Epidermal melanocyte (primary cell): ENCODE measurements around the gene MARCKSL1.

Experiments used
- DNase-seq: peaks from one replicate; pipeline ENCODE4 v3.0.0; 2011; ENCODE audit warnings: low spot score; ENCODE audit not compliant: insufficient read length

The MARCKSL1 gene

GRCh38 chr1:32352831-32353383, 16.9 kb upstream of the MARCKSL1 start:
- DNase-seq = no peak

GRCh38 chr1:32352239-32352745, 16.3 kb upstream of the MARCKSL1 start:
- no peak for DNase-seq

GRCh38 chr1:32351399-32352238, 15.6 kb upstream of the MARCKSL1 start:
- peak; percentile 79 for DNase-seq

DNA sequence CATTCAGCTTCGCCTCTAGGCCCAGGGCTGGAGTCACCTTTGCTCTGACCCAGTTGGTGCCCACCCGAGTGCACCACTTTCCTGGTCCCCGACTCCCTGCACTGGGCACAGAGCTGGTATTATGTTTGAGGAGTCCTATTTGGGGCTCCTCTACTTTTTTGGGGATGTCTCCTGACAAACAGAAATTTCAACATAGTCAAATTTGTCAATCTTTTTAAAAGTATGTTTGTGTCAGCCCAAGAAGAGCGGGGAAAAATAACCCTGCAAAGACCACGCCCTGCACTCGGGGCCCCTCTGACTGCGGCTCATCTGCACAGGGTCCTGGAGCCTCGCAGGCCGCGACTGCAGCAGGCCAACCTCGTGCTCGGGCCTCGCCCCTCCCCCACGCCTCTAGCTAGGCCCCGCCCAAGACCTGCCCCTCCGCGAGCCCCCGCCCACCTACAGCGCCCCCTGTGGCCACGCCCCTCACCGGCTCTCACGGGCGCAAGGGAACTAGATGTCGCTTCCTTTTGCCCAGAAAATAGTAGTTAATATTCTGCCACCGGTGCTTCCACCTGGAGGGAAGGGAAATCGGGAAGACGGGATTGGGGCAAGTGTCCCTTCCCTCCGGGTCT, 14.9 kb upstream of the MARCKSL1 start:
- DNase-seq = no peak

GRCh38 chr1:32349211-32349708, 13.2 kb upstream of the MARCKSL1 start:
- peak; percentile 50 for DNase-seq

DNA sequence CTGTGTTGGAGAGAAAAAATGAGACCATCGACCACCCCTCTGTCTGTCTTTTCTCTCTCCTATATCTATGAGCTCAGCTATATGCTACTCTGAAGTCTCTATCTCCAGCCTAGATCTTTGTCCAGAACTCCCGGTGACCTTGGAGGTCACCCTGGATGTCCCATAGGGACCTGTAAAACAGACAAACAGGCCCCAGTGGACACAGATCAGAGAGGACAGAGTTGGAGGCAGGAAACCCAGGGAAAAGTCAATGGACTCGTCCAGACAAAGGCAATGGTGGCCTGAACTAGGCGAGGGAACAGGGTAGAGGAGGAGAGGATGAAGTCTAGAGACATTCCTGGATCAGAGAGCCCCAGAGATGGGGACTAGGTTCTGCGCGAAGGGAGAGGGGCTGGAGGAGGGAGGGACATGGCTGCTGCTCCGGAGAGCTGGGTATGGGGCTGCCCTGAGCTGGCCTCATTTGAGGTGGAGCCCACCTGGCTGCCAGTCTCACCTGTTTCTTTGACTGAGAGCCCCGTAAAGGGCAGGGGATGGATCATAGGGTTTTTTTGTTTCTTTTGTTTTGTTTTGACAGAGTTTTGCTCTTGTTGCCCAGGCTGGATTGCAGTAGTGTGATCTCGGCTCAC, 10.6 kb upstream of the MARCKSL1 start:
- no peak for DNase-seq

- no peak for DNase-seq
Measured at GRCh38 chr1:32345289-32345827, 9.3 kb upstream of the MARCKSL1 start.

DNA sequence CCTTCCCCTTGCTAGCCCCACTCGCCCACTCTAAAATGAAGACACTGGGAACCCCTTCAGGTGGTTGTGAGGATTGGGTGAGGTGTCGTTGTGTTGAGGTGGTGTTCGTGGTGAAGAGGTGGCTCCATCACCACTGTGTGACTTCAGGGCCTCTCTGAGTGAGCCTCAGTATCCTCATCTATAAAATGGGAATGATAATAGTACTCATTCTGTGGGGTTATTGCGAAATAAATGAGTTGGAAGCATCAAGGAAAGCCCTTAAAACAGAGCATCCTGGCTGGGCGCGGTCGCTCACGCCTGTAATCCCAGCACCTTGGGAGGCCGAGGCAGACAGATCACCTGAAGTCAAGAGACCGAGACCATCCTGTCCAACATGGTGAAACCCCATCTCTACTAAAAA, 6.7 kb upstream of the MARCKSL1 start:
- no peak for DNase-seq

- no peak for DNase-seq
Measured at GRCh38 chr1:32341971-32342370, 5.9 kb upstream of the MARCKSL1 start.

DNA sequence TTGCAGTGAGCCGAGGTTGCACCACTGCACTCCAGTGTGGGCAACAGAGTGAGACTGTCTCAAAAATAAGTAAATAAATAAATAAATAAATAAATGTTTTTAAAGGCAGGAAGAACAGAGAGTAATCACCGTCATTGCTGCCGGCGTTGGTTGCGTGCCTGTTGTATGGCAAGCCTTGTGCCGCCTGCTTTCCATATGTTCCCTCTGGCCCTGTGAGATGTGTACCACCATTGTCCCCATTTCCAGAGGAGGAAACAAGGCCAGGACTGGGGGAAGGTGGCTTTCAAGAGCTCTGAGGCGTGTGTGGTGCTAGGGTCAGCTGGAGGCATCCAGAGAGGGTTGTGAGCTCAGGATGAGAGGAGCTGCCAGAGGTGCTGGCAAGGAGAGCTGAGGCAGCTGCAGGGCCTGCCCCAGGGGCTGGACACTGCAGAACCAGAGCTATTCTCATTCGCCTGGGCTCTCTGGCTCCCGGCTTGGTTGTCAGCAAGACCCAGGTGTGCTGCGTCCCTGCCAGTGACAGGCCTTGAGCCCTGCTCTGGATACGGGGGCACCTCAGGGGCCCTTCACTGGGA, 5.2 kb upstream of the MARCKSL1 start:
- no peak for DNase-seq

DNA sequence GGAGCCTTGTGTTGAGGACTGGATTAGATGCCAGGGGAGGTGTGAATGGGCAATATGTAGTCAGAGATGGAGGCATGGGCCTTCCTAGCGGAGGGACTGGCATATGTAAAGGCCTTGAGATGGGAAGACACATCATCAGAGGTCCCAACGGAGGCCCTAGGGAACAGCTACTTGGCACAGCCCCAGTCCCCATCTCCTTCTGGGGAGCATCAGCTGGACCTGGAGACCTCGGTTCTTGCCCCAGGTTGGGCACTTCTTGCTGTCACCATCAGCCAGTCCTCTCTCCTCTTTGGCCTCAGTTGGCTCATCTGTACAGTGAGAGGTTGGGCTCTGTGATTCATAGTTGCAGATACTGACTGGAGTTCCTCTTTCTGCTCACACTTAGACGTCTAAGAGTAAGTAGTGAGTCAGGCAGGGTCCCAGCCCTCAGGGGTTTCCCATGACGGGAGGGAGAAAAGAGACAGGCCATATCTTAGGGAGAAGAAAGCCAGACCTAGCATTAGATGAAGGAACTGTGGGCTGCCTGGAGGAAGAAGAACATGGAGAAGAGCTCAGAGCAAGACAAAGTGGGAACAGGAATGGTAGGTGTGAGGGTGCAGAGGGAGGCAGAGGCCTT, 3.4 kb upstream of the MARCKSL1 start:
- no peak for DNase-seq

DNA sequence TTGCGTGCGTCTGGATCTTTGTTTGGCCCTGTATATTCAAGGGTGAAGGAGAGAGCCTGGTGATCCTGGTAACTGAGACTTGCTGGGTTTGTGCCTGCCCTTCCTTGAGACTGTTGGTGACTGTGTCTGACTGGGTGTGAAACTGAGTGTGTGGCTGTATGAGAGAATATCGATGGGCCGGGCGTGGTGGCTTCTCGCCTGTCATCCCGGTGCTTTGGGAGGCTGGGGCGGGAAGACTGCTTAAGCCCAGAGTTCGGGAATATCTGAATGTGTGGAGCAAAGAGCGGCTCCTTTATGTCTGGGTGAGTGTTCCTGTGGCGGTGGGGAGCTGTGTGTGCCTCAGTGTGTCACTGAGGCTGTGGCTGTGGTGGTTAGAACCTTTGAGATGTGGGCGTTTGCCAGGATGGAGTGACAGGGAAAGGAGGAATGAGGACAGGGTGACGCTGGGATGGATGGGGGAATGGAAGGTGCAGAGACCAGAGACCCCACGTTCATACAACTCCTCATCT, 2.7 kb upstream of the MARCKSL1 start:
- no peak for DNase-seq

GRCh38 chr1:32337855-32338636, 2.0 kb upstream of the MARCKSL1 start:
- DNase-seq = peak; percentile 59

DNA sequence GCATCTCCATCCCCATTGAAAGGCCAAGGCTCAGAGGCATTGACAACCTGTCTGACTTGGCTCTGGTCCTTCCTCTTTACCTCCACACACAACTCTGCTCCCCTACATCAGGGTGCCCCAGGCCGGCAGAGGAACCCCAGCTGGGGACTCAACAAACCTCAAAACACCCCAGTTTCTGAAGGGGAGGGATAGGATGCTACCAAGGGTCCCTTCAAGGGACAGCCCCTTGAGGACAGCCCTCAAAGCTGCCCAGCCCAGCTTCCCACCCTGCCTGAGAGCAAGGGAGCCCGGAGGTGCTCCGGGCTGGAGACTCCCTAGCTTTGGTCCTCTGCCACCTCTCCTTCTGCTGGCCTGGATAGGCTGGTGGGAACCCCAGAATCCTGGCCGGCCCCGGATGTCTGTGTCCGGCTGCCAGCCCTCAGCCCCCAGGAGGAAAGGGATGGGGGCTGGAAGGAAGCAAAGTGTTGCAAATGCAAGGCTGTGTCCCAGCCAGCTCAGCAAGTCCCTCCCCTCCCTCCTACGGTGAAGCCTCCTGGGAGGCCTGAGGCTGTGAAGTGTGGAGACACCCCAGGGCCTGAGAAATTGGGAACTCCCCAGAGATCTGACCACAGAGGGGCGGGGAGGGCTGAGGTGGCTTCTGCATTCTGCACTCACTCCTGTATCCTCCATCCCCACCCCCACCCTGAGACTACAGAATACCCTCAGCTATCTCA, 1.1 kb upstream of the MARCKSL1 start:
- DNase-seq = no peak

GRCh38 chr1:32336591-32336932, 529 bp upstream of the MARCKSL1 start:
- DNase-seq = no peak

- DNase-seq = no peak
Measured at GRCh38 chr1:32335535-32335789, 571 bp downstream of the MARCKSL1 start.

DNA sequence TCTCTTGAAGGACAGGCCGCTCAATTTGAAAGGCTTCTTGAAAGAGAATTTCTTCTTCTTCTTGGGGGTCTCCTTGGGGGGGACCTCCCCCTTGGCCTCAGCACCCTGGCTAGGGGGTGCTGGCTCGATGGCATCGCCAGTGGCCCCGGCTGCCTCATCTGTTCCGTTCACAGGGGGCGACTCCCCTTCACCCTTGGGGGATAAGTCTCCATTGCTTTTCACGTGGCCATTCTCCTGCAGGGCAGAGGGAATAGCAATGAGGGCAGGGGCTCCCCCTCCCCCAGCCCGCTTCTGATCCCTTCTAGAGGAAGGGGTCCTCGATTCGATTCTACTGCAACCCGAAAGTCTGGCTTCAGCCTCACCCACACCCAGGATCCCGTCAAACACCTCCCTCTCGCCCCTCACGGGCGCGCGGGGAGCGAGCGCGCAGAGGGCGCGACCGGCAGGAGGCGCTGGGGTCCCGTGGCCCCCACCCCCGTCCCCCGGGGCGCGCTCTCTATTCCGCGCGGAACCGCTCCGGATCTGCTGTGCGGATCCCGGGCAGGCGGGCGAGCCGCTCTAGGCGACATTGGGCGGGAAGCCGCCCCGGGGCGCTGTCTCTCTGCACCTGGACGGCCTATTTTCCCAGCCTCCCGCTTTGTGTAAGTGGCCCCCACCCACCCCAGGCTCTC, 1.0 kb downstream of the MARCKSL1 start:
- DNase-seq = no peak

GRCh38 chr1:32334274-32334861, 1.7 kb downstream of the MARCKSL1 start:
- DNase-seq = no peak
